WERI-Rb-1 (cell line): ENCODE measurements around the gene PDE7B.

Experiments
- DNase-seq: peaks from one replicate; pipeline ENCODE4 v3.0.0-alpha.2; 2020
- H3K27ac ChIP-seq: fragments of 250-450 bp; sonication (Bioruptor Pico); 2 replicates; pipeline ENCODE4 v1.5.1; 2020; ENCODE audit warnings: mild to moderate bottlenecking, moderate library complexity
- H3K27me3 ChIP-seq: fragments of 250-450 bp; sonication (Bioruptor Pico); 2 replicates; pipeline ENCODE4 v1.5.1; 2021; ENCODE audit warnings: mild to moderate bottlenecking, low read depth, moderate library complexity; ENCODE audit not compliant: insufficient read depth, severe bottlenecking
- H3K36me3 ChIP-seq: fragments of 250-450 bp; sonication (Bioruptor Pico); 2 replicates; pipeline ENCODE4 v1.5.1; 2020; ENCODE audit warnings: mild to moderate bottlenecking, moderate library complexity
- H3K4me3 ChIP-seq: 2 replicates; pipeline ENCODE4 v1.5.1; 2011; ENCODE audit warnings: low read depth, mild to moderate bottlenecking, control low read depth, low read length
- H3K9me3 ChIP-seq: fragments of 250-450 bp; sonication (Bioruptor Pico); 2 replicates; pipeline ENCODE4 v1.5.1; 2021; ENCODE audit warnings: mild to moderate bottlenecking, moderate library complexity; ENCODE audit not compliant: severe bottlenecking
- TF ChIP-seq, protein P1 (sequence below): IDR thresholded peaks from 2 replicates; pipeline ENCODE4 v1.5.1; 2011; ENCODE audit warnings: low read depth, mild to moderate bottlenecking, control low read depth, inconsistent platforms, low read length

PDE7B gene

DNA sequence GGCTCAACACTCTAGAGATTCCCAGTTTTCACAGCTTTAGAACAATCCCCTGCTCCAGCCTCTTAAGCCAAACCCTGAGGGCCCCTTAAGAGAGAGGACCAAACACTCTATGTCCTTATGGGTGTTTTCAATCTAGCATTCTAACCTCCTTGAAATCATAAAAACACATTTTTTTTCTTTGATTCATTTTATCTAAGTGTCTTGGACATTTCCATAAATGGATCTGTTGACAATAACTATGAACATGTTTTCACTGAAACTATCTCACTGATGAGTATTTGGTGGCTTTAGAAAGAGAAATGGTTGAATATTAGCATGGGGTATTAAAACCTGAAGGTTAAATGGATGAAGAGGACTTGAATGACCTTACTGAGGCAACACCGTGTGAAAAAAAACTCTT is 27.6 kb upstream of the PDE7B start:
- Histone ChIP-seq H3K27ac (no peak overlapping the region), H3K36me3 (no peaks in the 10 kb centered on the region), H3K4me3 (no peak overlapping the region), H3K27me3 (no peaks in the 10 kb centered on the region), H3K9me3 (no peaks in the 10 kb centered on the region)
- TF ChIP-seq, protein P1, sequence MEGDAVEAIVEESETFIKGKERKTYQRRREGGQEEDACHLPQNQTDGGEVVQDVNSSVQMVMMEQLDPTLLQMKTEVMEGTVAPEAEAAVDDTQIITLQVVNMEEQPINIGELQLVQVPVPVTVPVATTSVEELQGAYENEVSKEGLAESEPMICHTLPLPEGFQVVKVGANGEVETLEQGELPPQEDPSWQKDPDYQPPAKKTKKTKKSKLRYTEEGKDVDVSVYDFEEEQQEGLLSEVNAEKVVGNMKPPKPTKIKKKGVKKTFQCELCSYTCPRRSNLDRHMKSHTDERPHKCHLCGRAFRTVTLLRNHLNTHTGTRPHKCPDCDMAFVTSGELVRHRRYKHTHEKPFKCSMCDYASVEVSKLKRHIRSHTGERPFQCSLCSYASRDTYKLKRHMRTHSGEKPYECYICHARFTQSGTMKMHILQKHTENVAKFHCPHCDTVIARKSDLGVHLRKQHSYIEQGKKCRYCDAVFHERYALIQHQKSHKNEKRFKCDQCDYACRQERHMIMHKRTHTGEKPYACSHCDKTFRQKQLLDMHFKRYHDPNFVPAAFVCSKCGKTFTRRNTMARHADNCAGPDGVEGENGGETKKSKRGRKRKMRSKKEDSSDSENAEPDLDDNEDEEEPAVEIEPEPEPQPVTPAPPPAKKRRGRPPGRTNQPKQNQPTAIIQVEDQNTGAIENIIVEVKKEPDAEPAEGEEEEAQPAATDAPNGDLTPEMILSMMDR: no peak
- no peak for DNase-seq

DNA sequence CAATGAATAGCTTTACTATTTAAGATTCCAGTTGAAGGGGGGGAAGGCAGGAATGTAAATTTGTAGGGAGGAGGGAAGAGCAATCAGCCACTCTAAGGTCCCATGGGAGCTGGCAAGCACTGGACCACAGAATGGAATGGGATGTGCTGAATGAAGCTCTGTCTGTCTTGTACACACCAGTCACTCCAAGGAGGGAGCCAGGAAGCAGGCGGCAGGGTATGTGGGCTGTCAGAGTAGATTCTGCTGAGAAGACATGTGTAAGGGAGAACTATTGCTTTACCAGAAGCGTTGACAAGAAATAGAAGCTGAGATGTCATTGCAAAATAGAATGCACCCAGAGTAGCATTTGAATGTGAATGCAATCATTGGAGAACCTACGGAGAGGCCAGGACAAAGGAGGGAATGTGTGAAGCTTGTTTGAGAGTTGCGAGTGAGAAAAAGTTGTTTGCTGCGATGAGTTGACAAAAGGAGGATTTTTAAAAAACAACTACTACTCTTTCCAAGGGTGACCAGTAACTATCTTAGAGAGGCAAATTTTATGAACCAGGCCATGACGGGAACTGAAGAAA is 25.2 kb upstream of the PDE7B start:
- TF ChIP-seq, protein P1: no peak
- Histone ChIP-seq H3K9me3 (no peaks in the 10 kb centered on the region), H3K27me3 (no peaks in the 10 kb centered on the region), H3K27ac (no peak overlapping the region), H3K4me3 (no peak overlapping the region), H3K36me3 (no peaks in the 10 kb centered on the region)
- no peak for DNase-seq

DNA sequence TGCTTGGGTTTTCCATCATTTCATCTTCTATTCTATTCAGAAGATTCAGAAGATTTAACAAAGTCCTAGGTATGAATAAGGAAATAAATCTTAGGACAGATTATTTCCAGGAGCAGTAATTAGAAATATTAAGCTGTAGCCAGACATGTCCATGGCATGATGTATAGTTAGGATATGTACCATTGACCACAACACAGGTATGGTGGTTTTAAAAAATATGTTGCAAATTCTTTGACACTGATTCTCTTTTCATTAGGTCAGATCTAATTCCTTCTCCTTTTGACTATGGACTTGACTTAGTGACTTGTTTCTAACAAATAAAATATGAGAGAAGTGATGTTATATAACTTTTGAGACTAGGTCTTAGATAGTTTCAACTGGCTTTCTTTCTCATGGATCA is 23.5 kb upstream of the PDE7B start:
- H3K27ac ChIP-seq: no peak overlapping the region
- TF ChIP-seq, protein P1: no peak
- no peak overlapping the region for H3K4me3 ChIP-seq
- no peak for DNase-seq
- H3K36me3 ChIP-seq: no peaks in the 10 kb centered on the region
- no peaks in the 10 kb centered on the region for H3K27me3 ChIP-seq
- no peaks in the 10 kb centered on the region for H3K9me3 ChIP-seq

DNA sequence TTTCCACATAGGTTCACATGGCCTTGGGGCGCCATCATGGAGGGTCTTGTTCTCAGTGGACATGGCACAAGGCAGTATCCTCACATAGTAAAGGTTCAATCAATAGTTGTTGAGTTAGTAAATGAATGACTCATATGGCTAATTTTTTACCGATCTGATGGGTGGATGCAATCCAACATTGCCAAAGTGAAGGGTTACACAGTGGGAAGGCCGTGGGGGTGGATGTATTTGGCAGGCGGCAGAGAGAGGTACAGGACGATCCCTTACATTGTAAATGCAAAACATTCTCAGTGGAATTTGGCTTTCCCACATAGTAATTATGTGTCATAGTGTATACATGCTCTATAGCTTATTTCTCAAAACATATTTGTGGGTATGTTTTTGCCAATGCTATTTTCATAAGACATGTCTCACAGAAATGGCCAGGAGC is 21.0 kb upstream of the PDE7B start:
- H3K36me3 ChIP-seq: no peaks in the 10 kb centered on the region

DNA sequence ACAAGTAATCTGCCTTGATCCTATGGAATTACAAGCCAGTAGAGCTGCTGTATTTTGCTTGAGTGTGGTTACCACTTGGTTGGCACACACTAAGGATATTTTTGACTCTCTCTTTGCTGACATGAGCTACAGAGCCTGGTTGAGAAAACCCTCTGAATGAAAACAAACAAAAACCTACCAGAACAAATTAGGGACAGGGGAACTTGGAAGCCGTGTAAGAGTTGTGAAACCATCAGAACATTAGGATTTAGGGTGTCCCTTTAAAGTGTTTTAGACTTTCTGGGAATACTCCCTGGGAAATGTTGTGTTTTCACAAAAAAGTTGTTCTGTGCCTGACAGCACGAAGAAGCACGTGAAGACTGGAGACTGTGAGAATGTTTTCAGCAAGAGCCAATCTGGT is 20.5 kb upstream of the PDE7B start:
- TF ChIP-seq, protein P1: no peak
- Histone ChIP-seq H3K9me3 (no peaks in the 10 kb centered on the region), H3K27ac (no peak overlapping the region), H3K27me3 (no peaks in the 10 kb centered on the region), H3K36me3 (no peaks in the 10 kb centered on the region), H3K4me3 (no peak overlapping the region)
- no peak for DNase-seq

More for the DNA sequence above, 21.0 kb upstream of the PDE7B start:
- TF ChIP-seq, protein P1: no peak
- no peak overlapping the region for H3K4me3 ChIP-seq
- H3K27me3 ChIP-seq: no peaks in the 10 kb centered on the region
- no peaks in the 10 kb centered on the region for H3K9me3 ChIP-seq
- no peak overlapping the region for H3K27ac ChIP-seq
- DNase-seq: no peak

DNA sequence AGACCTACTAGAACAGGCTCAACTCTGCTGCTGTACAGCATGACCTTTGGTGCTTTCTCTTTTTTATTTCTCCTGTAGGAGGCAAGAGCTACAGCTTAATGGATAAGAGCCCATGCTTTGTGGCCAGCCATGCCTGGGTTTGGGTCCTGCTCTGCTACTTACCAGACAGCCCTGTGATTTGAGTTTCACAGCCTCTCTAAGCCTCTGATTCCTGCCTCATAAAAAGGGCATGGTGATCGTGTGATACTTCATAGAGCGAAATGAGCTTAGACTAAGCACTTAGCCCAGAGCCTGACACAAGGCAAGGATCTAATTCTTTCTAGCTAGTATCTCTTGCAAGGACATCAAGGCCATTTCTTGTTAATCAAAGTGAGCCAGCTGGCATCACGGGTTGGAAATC is 19.3 kb upstream of the PDE7B start:
- no peaks in the 10 kb centered on the region for H3K27me3 ChIP-seq
- no peak overlapping the region for H3K27ac ChIP-seq
- DNase-seq: peak; percentile 75
- TF ChIP-seq, protein P1: no peak
- H3K36me3 ChIP-seq: no peaks in the 10 kb centered on the region
- no peak overlapping the region for H3K4me3 ChIP-seq
- no peaks in the 10 kb centered on the region for H3K9me3 ChIP-seq
